SH-SY5Y (cell line): ENCODE measurements around the gene SOX2.

ENCODE experiments used
- GATA2 ChIP-seq: IDR thresholded peaks from 2 replicates; pipeline ENCODE4 v1.6.1; 2011; ENCODE audit warnings: mild to moderate bottlenecking, low read depth, low read length
- GATA3 ChIP-seq: IDR thresholded peaks from 2 replicates; pipeline ENCODE4 v1.6.1; 2011; ENCODE audit warnings: low read depth, mild to moderate bottlenecking, low read length, moderate library complexity

DNA sequence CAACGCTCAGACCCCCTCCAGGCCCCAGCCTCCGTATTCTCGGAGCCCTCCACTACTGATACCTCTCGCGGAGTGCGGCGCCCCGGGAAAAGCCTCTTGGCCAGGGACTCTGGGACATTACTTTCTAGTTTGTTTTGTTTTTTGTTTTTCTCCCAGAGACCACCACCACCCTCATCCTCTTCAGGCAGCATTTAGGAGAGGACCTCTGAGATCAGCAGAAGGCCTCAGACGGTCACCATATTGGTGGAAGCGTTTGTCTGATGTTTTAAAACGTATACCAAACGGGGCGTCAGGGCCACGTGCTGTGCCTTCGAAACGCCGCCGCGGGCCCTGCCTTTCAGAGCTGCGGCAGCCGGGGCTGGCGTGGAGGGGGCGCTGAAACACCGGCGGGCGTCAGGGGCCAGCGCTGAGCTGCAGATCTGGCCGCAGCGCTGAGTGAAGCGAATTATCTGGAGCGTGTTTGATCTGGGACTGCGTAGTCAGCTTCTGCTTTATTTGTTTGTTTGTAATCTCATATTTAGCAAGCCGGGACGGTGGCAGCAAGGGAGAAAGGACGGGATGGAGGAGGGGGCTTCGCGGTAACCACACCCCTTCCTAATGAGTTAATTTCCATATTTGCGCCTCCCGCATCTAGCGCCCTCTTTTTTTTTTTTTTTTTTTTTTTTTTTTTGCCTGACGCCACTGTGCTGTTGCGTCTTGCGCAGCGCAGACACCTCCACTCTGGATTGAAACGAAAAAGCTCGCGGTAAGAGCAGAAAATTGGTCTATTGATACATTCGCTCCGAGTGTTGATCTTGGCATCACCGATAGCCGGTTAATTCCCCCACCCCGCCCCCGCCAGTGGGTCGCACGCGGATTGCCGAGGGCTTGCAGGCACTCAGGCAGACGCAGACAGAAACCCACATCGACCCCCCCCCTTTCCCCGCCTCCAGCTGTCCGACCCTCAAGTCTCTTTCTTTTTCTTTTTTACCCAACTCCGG, 14.9 kb downstream of the SOX2 start:
- TF ChIP-seq GATA2 (no peak), GATA3 (no peak)
